Stimulated activated CD4-positive, alpha-beta T cell treated with anti-CD3 and anti-CD28 coated beads, Interleukin-15, amount 100 ng/mL, for 48 hours (primary cell): ENCODE data around the gene AMER2.

Source experiments
- DNase-seq, 2 donors: peaks; one replicate each; pipeline ENCODE4 v3.0.0-alpha.2; 2020; ENCODE audit warnings: low read depth in 2 of 2

Gene AMER2, protein sequence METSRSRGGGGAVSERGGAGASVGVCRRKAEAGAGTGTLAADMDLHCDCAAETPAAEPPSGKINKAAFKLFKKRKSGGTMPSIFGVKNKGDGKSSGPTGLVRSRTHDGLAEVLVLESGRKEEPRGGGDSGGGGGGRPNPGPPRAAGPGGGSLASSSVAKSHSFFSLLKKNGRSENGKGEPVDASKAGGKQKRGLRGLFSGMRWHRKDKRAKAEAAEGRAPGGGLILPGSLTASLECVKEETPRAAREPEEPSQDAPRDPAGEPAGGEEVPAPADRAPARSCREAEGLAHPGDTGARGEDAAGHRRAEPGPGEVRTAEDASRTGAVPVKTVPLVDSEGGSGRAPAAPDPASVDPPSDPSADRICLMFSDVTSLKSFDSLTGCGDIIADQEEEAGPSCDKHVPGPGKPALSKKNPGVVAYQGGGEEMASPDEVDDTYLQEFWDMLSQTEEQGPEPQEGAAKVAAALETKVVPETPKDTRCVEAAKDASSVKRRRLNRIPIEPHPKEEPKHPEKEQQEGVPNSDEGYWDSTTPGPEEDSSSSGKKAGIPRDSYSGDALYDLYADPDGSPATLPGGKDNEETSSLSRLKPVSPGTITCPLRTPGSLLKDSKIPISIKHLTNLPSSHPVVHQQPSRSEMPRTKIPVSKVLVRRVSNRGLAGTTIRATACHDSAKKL

DNA sequence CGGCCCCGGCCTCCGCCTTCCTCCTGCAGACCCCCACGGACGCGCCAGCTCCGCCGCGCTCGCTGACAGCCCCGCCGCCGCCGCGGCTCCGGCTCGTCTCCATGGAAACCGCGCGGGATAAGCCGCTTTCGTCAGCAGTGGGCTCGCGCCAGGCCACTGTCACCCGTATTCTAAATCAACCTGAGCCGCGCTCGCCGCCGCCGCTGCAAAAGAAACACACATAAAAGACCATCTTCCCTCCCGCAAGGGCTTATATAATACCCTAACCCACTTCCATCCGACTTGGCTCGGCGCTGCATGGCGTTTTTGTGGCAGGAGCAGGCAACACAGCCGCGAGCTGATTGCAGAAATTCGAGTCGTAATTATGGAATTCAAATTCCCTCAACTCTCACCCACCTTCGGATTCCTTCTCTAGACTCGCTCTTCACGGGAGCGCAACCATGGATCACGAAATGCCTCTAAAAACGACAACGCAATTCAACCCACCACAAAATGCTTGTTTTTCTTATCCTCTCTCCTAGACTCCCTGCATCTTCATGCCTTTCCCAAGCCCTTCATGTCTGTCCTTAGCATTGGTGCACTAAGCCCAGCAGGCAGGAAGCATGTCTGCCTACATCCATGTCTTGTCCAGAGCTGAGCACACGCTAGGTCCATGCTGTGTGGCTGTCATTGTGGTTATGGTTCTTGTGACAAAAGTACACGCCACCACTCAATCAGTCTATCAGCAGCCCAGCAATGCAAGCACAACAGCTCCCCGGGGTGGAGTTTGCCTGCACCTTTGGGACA is at the start of gene AMER2:
AMER2 (minus strand) TSS at position 772 of the 786 bp plus-strand sequence; CDS start at position 103, 669 bp downstream.
- DNase-seq, result no peak

- DNase-seq, result no peak
Measured at GRCh38 chr13:25218019-25218418, 45.9 kb upstream of the AMER2 start.

- DNase-seq, result no peak
Measured at GRCh38 chr13:25217023-25217885, 45.2 kb upstream of the AMER2 start.

DNA sequence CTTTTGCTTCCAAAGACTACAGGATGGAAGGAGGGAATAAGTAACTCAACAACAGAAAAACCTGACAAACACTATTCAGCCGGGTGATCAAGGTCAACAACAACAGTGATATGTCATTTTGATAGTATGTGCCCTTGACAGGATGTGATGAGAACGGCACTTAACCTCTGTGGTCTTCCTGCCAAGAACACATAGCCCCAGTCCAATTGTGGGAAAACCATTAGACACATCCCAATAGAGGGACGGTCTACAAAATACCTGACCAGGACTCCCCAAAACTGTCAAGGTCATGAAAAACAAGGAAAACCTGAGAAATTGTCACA is 43.1 kb upstream of the AMER2 start:
- no peak for DNase-seq

DNA sequence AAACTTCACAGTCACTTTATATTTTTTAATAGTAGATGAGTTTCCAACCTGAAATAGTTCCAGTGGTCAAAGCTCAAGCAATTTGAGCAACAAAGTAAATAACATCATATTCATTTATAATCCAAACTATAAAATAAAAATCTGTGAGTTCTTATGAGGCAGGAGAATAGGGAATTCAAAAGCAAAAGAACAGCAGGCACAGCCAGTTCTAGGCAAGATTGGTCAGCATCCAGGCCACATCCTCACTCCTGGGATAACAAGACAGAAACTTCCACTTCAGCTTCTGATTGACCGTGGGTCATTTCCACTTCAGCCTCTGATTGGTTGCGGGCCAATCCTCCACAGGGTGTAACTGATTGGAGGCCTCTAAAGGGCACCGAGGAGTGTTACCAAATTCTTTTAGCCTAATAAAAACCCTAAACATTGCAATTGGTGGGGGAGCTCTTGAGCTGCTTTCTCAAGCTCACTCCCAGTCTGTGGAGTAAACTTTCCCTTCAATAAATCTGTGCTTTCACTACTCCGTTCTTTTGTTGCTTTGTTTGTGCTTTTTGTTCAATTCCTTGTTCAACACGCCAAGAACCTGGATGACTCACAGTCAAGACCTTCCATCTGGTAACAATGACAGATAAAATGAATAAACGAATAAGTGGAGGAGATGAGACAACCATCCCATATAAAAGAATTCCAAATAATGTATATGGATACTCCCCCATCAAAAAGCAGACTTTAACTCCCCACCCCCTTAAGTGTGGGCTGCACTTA is 42.6 kb upstream of the AMER2 start:
- no peak for DNase-seq

GRCh38 chr13:25213715-25214114 is 41.6 kb upstream of the AMER2 start:
- DNase-seq, result no peak

DNA sequence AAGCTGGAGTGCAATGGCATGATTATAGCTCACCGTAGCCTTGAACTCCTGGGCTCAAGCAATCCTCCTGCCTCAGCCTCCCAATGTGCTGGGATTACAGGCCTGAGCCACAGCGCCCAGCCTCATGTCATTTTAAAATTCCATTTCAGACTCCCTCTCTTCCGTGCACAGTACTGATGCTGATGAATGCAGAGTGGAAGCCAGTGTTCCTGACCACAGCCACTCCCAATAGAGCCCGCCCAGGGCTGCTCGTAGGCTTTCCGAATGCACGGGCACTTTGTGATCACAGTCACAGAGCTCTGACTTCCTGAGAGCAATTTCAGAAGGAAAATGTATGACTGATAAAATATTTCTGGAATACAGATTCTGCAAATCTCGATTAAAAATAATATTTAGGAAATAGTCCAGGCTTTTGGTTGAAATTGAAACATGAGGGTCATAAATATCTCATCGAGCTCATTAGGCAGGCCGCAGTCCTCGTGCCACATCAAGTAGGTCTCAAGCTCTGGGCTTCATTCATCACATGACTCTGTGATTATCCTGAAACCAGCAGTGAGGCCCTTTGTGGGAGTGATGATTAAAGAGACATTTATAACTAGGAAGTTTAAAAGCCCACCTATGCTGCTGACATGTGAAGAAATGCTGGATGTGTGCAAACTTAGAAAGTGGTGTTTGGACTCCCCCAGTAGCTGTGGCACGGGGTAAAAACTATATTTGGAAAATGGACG is 38.9 kb upstream of the AMER2 start:
- no peak for DNase-seq

GRCh38 chr13:25207291-25207810 is 35.3 kb upstream of the AMER2 start:
- DNase-seq, result no peak

DNA sequence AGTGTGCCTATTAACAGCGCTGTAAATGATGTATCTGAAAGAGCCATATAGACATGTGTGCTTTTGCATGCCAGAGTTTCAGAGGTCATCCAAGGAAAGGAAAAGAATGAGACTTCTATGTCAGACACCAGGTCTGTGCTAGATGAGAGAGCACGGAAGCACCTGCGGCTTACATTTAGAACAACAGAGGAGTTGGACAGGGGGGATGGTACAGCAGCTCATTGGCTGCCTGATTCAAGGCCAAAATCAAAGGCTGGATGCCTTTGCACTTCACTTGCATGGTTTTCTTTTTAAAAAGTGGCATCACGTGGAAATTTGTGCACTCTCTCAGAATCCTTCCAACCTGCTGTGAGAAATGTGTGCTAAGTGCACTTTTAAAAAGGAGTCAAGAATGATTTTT is 32.8 kb upstream of the AMER2 start:
- DNase-seq, result no peak

- DNase-seq, result no peak
Measured at GRCh38 chr13:25203127-25203740, 31.1 kb upstream of the AMER2 start.

- no peak for DNase-seq
Measured at GRCh38 chr13:25200783-25201182, 28.7 kb upstream of the AMER2 start.

DNA sequence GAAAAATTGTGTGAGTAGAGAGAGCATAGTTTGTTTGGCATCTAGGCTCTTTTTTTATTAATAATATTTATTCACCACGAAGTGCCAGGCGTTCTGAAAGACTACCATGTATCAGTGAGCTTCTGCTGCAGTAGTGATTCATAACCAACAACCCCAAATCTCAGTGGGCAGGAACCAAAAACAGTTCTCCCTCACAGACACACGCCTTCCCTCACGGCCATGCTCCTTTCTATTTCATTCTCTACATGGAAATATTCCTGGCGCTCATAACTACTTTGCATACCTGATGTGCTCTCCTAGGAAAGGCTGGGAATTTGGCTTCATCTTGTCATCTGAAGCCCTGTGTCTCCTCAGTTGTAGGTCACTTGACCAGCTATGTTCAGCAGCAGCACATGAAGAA is 26.6 kb upstream of the AMER2 start:
- DNase-seq, result no peak

DNA sequence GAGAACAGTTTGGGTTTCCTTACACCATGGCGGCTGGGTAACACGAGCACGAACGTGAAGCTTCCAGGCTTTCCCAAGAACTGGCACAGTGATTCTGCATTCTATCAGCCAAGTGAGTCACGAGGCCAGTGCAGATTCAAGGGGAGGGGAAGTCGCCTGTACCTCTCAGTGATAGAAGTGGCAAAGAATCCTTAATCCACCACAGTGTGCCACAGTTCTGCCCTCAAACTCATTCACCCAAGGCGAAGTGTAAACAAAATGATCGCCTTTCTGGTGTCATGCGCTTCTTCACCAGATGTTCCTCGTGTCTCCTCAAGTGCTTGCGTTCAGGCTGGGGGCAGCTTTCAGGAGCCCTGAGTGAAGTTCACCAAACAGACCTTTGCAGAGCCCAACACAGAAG is 24.9 kb upstream of the AMER2 start:
- no peak for DNase-seq

GRCh38 chr13:25192936-25193335 is 20.8 kb upstream of the AMER2 start:
- DNase-seq, result no peak

- no peak for DNase-seq
Measured at GRCh38 chr13:25192489-25192888, 20.4 kb upstream of the AMER2 start.

DNA sequence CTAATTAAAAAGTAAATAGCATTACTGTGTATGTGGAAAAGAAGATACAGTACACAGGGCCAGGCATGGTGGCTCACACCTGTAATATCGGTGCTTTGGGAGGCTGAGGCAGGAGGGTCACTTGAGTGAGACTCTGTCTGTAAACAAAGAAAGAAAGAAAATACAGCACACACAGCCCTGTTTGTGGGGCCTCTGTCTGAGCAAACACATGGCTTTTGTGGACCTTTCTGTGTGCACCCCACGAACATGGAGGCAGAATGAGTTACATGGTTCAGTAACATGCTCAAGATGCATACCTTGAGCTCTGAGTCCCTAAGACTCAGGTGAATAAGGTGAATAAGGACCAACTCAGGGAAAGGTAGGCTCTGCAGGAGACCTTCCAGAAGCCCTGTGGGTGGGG is 20.0 kb upstream of the AMER2 start:
- no peak for DNase-seq

- DNase-seq, result no peak
Measured at GRCh38 chr13:25190771-25191170, 18.7 kb upstream of the AMER2 start.

- no peak for DNase-seq
Measured at GRCh38 chr13:25190256-25190655, 18.2 kb upstream of the AMER2 start.

DNA sequence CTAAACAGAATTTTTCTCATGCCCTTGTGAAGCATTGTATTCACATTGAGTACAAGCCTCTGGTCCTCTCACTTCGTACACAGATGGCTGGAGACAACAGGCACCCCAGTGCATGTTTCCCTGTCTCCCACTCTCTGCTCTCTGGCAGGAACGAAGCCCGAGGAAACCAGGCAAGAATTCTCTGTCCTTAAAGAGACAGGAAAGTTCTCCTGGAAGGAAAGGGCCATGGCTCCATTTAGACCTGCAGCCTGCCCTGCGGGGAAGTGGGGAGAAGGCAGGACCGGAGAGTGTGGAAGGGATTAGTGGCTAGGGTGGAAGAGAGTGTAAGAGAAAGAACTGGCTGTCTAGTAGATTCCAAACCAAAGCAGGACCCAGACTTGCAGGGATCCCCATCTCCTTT is 15.5 kb upstream of the AMER2 start:
- no peak for DNase-seq

DNA sequence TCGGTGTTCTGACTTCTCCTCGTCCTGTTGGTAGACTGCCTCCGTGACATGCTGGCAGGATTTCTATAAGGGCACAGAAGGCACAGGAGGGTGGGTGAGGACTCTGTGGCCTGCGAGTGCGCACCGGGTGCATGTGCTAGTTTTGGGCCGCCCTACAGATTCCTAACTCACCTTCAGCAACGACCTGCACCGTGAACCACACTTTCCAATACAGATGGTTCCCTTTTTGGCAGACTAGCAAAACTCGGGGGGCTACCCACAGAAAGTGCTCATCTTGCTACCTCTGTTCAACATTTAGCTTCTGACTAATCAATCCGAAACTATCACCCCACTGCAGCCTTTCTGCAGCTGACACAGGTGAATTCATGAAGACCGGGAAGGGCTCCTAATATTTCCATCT is 14.1 kb upstream of the AMER2 start:
- no peak for DNase-seq
